Endodermal cell (in vitro differentiated cells): ENCODE data around the gene RAB27B. TPM values are rescaled to one million over a fixed set of nuclear protein-coding genes. Genes with fewer than 3 reads are reported as not detected.

ENCODE experiments used
- DNase-seq: peaks from one replicate; pipeline ENCODE4 v3.0.0-alpha.2; 2017
- H3K27ac ChIP-seq: 2 replicates; pipeline ENCODE4 v1.5.1; 2013; ENCODE audit warnings: mild to moderate bottlenecking, low read depth, low read length, moderate library complexity
- H3K27me3 ChIP-seq: 2 replicates; pipeline ENCODE4 v1.6.1; 2013; ENCODE audit warnings: mild to moderate bottlenecking, low read length, moderate library complexity; ENCODE audit not compliant: insufficient read depth, control insufficient read depth, poor library complexity, severe bottlenecking
- H3K36me3 ChIP-seq: 2 replicates; pipeline ENCODE4 v1.7.0; 2013; ENCODE audit warnings: mild to moderate bottlenecking, low read length, moderate library complexity; ENCODE audit not compliant: control insufficient read depth, insufficient read depth
- H3K4me1 ChIP-seq: one replicate; pipeline ENCODE4 v1.7.0; 2013; ENCODE audit warnings: low read length; ENCODE audit not compliant: control insufficient read depth, insufficient read depth
- H3K4me3 ChIP-seq: 2 replicates; pipeline ENCODE4 v1.5.1; 2013; ENCODE audit warnings: mild to moderate bottlenecking, low read length, moderate library complexity
- H3K9ac ChIP-seq: 2 replicates; pipeline ENCODE4 v1.6.1; 2013; ENCODE audit warnings: mild to moderate bottlenecking, low read length, moderate library complexity; ENCODE audit not compliant: poor library complexity, severe bottlenecking; ENCODE audit errors: extremely low read depth
- H3K9me3 ChIP-seq: 2 replicates; pipeline ENCODE4 v1.6.1; 2013; ENCODE audit warnings: mild to moderate bottlenecking, low read length, moderate library complexity; ENCODE audit not compliant: control insufficient read depth
- H3K27ac Mint-ChIP-seq: 2 replicates; pipeline ENCODE4 v1.8.0; 2020; ENCODE audit warnings: mixed read lengths
- H3K27me3 Mint-ChIP-seq: 2 replicates; pipeline ENCODE4 v1.8.0; 2021; ENCODE audit warnings: mild to moderate bottlenecking, mixed read lengths; ENCODE audit not compliant: insufficient read depth
- H3K36me3 Mint-ChIP-seq: 2 replicates; pipeline ENCODE4 v1.8.0; 2020; ENCODE audit warnings: low read depth, mixed read lengths
- H3K4me1 Mint-ChIP-seq: 2 replicates; pipeline ENCODE4 v1.8.0; 2020; ENCODE audit warnings: mixed read lengths
- H3K4me3 Mint-ChIP-seq: 2 replicates; pipeline ENCODE4 v1.8.0; 2020; ENCODE audit warnings: mild to moderate bottlenecking, moderate library complexity, mixed read lengths
- H3K9me3 Mint-ChIP-seq: 2 replicates; pipeline ENCODE4 v1.8.0; 2020; ENCODE audit warnings: mild to moderate bottlenecking, mixed read lengths
- CTCF ChIP-seq: fragments of 200-600 bp; sonication (generic); conservative IDR thresholded peaks from 2 replicates; pipeline ENCODE4 v1.5.0; 2021; ENCODE audit warnings: antibody characterized with exemption, mild to moderate bottlenecking
- WGBS, 2 experiments: methylation state at CpG; one replicate each; pipeline versions ENCODE4 v1.1.5 to v1.1.7; 2013; ENCODE audit warnings: missing lambda C conversion rate in 2 of 2, mixed read lengths in 1 of 2; ENCODE audit not compliant: insufficient coverage in 1 of 2, insufficient read length in 1 of 2; 5-methylcytosine and 5-hydroxymethylcytosine counted together
- total RNA-seq, 2 donors: library from RNA; stranded (reverse); fragmentation: NEBNext Ultra II Directional in 1 of 2; extraction: Animal tissue kit (Norgen Biotek cat#: 25700) in 1 of 2; gene quantifications; 2 replicates in 1 of 2; 3 replicates in 1 of 2; pipeline ENCODE4 v1.2.1, GENCODE V29; 2021

RAB27B gene
- total RNA-seq, 2 donors from 2014 or later = 0.40 to 0.99 TPM

GRCh38 chr18:54787616-54788015 lies 40.7 kb upstream of the RAB27B start:
- Mint-ChIP-seq H3K4me3 (no peak overlapping the region), H3K27me3 (no peaks in the 10 kb centered on the region), H3K4me1 (no peaks in the 10 kb centered on the region), H3K9me3 (no peaks in the 10 kb centered on the region), H3K36me3 (no peaks in the 10 kb centered on the region), H3K27ac (no peak overlapping the region)
- no peak overlapping the region for H3K4me3 ChIP-seq
- H3K27me3 ChIP-seq = no peaks in the 10 kb centered on the region
- no peak for DNase-seq
- no peak overlapping the region for H3K27ac ChIP-seq
- no peak for TF ChIP-seq CTCF
- no peaks in the 10 kb centered on the region for H3K4me1 ChIP-seq
- no peaks in the 10 kb centered on the region for H3K36me3 ChIP-seq
- H3K9me3 ChIP-seq = no peaks in the 10 kb centered on the region
- no peak overlapping the region for H3K9ac ChIP-seq

GRCh38 chr18:54790109-54790508 lies 38.2 kb upstream of the RAB27B start:
- H3K9ac ChIP-seq = no peak overlapping the region
- no peaks in the 10 kb centered on the region for H3K4me1 ChIP-seq
- 100% methylated on average over 1 of the region's 1 CpG; no CpG with 5 or more reads in 1 of the 2 experiments for WGBS, 2 experiments
- no peak overlapping the region for H3K27ac ChIP-seq
- no peaks in the 10 kb centered on the region for H3K9me3 ChIP-seq
- H3K36me3 ChIP-seq = no peaks in the 10 kb centered on the region
- DNase-seq = no peak
- Mint-ChIP-seq H3K4me3 (no peak overlapping the region), H3K9me3 (no peaks in the 10 kb centered on the region), H3K27ac (no peak overlapping the region), H3K36me3 (no peaks in the 10 kb centered on the region), H3K27me3 (no peaks in the 10 kb centered on the region), H3K4me1 (no peaks in the 10 kb centered on the region)
- no peaks in the 10 kb centered on the region for H3K27me3 ChIP-seq
- no peak overlapping the region for H3K4me3 ChIP-seq
- no peak for TF ChIP-seq CTCF

- Histone ChIP-seq H3K4me1 (no peaks in the 10 kb centered on the region), H3K27ac (no peak overlapping the region), H3K4me3 (no peak overlapping the region), H3K9ac (no peak overlapping the region), H3K9me3 (no peaks in the 10 kb centered on the region), H3K36me3 (no peaks in the 10 kb centered on the region), H3K27me3 (no peaks in the 10 kb centered on the region)
- Mint-ChIP-seq H3K9me3 (no peaks in the 10 kb centered on the region), H3K27me3 (no peaks in the 10 kb centered on the region), H3K4me3 (no peak overlapping the region), H3K36me3 (no peaks in the 10 kb centered on the region), H3K4me1 (no peaks in the 10 kb centered on the region), H3K27ac (no peak overlapping the region)
- no peak for TF ChIP-seq CTCF
- WGBS, 2 experiments = 94 to 97% methylated on average over 12 of the region's 12 CpGs
- no peak for DNase-seq
Measured at GRCh38 chr18:54791657-54792056, 36.6 kb upstream of the RAB27B start.
